ENCODE measurements around the gene AP4B1. TPM values are rescaled to one million over a fixed set of nuclear protein-coding genes. Genes with fewer than 3 reads are reported as not detected.
"Not testable (repeated sequence)": the region's sequence is repeated elsewhere in the genome, so short reads cannot be mapped to it uniquely, and the experiment has no call there.

The AP4B1 gene
- total RNA-seq, result 10 to 100 TPM in 1 of 4 donors, 1 to 10 TPM in 3; 6.5 to 11.2 (median 8.4) TPM

DNA sequence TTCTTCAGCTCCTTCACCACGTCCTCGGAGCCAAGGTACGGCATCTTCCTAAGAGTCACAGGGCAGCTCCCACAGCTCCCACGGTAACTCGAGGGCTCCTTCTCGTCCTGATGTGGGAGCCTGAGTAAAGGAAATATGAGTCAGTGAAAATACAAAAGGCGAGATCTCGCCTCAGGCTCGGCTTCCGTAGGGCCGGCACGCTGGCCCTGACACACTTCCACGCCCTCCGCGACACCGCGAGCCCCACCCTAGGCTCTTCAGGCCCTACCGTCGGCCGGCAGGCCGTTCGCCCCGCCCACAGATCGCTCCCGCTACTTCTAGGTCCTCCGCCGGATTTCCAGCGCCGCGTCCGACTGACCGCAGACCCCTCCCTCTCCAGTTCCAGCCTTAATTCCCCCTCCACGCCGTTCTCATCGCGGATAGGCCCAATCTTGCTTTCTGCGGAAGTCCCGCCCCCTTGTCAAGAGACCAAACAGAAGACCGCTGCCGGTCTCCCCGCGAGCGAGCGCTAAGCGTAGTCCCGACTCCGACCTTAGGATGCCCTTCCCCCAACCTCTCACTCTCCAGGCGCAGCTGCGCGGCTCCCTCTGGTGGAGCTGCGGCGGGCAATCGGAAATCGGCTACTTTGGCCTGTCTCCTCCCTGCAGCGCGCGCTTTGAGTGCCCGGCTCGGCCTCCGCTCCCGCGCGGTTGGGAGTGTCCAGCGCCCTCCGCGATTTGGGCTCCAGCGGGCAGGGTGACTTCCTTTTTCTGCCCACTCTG lies at the start of gene AP4B1, which contains the start of gene DCLRE1B:
Gene AP4B1 (minus strand): TSS at position 126 of the 761 bp plus-strand sequence. CDS start 82 bp downstream, at position 44.
Gene DCLRE1B (plus strand): TSS at position 653 of the 761 bp plus-strand sequence. CDS start 261 bp downstream, outside the sequence.
- Histone ChIP-seq H3K27ac (peak within 1 kb of the TSS; percentile 90 to 91 (median 90)), H3K4me1 (peaks cover 20 to 22% of the 10 kb centered on the region in 2 donors), H3K27me3 (no peaks in the 10 kb centered on the region), H3K4me3 (peak within 1 kb of the TSS; percentile 79 to 93 (median 84)), H3K9me3 (no peaks in the 10 kb centered on the region), H3K36me3 (peaks cover 0 to 38% of the 10 kb centered on the region in 2 donors)
- peak; percentile 99 for DNase-seq
- peak; percentile 95 to 97 for ATAC-seq
- TF ChIP-seq, protein P1, sequence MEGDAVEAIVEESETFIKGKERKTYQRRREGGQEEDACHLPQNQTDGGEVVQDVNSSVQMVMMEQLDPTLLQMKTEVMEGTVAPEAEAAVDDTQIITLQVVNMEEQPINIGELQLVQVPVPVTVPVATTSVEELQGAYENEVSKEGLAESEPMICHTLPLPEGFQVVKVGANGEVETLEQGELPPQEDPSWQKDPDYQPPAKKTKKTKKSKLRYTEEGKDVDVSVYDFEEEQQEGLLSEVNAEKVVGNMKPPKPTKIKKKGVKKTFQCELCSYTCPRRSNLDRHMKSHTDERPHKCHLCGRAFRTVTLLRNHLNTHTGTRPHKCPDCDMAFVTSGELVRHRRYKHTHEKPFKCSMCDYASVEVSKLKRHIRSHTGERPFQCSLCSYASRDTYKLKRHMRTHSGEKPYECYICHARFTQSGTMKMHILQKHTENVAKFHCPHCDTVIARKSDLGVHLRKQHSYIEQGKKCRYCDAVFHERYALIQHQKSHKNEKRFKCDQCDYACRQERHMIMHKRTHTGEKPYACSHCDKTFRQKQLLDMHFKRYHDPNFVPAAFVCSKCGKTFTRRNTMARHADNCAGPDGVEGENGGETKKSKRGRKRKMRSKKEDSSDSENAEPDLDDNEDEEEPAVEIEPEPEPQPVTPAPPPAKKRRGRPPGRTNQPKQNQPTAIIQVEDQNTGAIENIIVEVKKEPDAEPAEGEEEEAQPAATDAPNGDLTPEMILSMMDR (IDR thresholded peaks at IDR 0.05 in 4 of 5, conservative IDR thresholded peaks at IDR 0.05 in 1 of 5), result peak; percentile 50 to 83 (median 78)
- TF ChIP-seq POLR2A (IDR thresholded peaks at IDR 0.05), result peak; percentile 65 to 71
- in situ Hi-C loops (cut with MboI; ENCODE audit: low sequenced_read_pairs in 4 of 4), result loop anchor here (5.0 to 25.0 kb wide), 5 partner anchors 70 to 1293 kb away; partner anchors contain the start of genes CAPZA1 (in 1 of the 4), MAGI3 (in 1 of the 4), RSBN1 (in 1 of the 4) and ST7L (in 1 of the 4)
- intact Hi-C loops (cut with DNase I; ENCODE audit: low total_unique reads), result loop anchor here (1.0 to 5.0 kb wide), 6 partner anchors 24 to 767 kb away; partner anchors contain the start of genes DENND2C, HIPK1, PHTF1 and RSBN1

DNA sequence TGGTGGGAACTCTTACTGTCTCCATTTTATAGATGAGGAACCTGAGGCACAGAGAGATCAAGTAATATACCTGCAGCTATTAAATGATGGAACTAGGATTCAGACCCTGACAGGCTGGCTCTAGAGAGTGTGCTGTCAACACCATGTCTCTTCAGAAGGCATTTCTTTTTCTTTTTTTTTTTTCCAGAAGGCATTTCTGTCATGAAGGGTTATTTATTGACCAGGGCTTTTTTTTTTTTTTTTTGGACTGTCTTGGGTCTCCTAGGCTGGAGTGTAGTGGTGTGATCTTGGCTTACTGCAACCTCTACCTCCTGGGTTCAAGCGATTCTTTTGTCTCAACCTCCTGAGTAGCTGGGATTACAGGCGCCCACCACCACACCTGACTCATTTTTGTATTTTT lies 47.1 kb upstream of the AP4B1 start:
- no peak overlapping the region for H3K27ac ChIP-seq
- DNase-seq (no peak), ATAC-seq (no peak)
- intact Hi-C loops (cut with DNase I; ENCODE audit: low total_unique reads), result no loop called here
- H3K4me1 ChIP-seq, result peaks cover 14 to 24% of the 10 kb centered on the region in 2 donors
- no peak overlapping the region for H3K4me3 ChIP-seq
- H3K36me3 ChIP-seq, result peaks cover 0 to 21% of the 10 kb centered on the region in 2 donors
- TF ChIP-seq, protein P1 (IDR thresholded peaks at IDR 0.05 in 4 of 5, conservative IDR thresholded peaks at IDR 0.05 in 1 of 5), result no peak
- no peak for TF ChIP-seq POLR2A (IDR thresholded peaks at IDR 0.05)
- in situ Hi-C loops (cut with MboI; ENCODE audit: low sequenced_read_pairs in 4 of 4), result no loop called here
- no peaks in the 10 kb centered on the region for H3K27me3 ChIP-seq
- H3K9me3 ChIP-seq, result no peaks in the 10 kb centered on the region

DNA sequence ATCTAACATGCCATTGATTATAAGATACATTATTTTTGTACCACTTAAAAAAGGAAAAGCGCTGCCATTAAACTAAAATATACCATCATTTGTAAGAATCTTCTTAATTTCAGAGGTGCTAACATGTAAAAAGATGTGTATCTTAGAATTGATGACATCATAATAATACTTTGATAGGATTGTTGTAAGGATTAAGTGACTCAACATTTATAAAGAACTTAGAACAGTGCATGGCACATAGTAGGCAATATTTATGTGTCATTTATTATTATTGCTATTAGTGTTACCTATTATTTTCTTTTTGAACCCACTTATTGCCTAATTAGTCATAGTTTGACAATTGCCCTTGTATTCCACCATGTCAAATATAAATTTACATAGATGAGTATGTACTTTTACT lies 46.3 kb upstream of the AP4B1 start:
- H3K27me3 ChIP-seq, result no peaks in the 10 kb centered on the region
- TF ChIP-seq, protein P1 (IDR thresholded peaks at IDR 0.05 in 4 of 5, conservative IDR thresholded peaks at IDR 0.05 in 1 of 5), result no peak
- no peak for TF ChIP-seq POLR2A (IDR thresholded peaks at IDR 0.05)
- H3K4me1 ChIP-seq, result peaks cover 18 to 29% of the 10 kb centered on the region in 2 donors
- no peak overlapping the region for H3K27ac ChIP-seq
- in situ Hi-C loops (cut with MboI; ENCODE audit: low sequenced_read_pairs in 4 of 4), result no loop called here
- peaks cover 0 to 14% of the 10 kb centered on the region in 2 donors for H3K36me3 ChIP-seq
- no peak overlapping the region for H3K4me3 ChIP-seq
- H3K9me3 ChIP-seq, result no peaks in the 10 kb centered on the region
- no peak for ATAC-seq
- intact Hi-C loops (cut with DNase I; ENCODE audit: low total_unique reads), result no loop called here
- DNase-seq, result no peak

DNA sequence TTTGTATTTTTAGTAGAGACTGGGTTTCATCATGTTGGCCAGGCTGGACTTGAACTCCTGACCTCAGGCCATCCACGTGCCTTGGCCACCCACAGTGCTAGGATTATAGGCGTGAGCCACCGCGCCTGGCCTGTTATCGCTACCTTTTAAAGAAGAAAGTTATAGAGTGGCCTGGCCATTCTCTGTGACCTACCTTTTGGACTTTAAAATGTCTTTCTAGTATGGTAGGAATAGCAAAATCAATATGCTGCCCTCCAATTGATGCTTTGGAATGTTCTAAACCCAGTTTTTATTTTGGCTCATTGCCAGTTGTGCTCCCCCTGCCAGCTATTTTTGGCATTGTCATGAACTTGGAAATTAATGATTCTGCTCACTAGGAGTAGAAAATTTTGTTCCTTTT lies 44.4 kb upstream of the AP4B1 start:
- no peak for ATAC-seq
- in situ Hi-C loops (cut with MboI; ENCODE audit: low sequenced_read_pairs in 4 of 4), result no loop called here

DNA sequence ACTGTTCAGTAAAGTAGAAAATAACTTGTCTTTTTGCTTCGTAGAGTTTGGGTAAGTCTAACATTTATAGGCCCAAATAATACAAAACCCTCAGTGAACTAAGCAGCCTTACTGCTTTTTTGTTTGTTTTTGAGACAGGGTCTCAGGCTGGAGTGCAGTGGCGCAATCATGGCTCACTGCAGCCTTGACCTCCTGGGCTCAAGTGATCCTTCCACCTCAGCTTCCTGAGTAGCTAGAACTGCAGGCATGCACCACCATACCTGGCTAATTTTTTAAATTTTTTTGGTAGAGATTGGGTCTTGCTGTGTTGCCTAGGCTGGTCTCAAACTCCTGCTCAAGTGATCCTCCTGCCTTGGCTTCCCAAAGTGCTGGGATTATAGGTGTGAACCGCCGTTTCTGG lies 43.6 kb upstream of the AP4B1 start:
- H3K27me3 ChIP-seq; H3K36me3 ChIP-seq; in situ Hi-C loops (cut with MboI; ENCODE audit: low sequenced_read_pairs in 4 of 4); H3K9me3 ChIP-seq; DNase-seq; H3K4me3 ChIP-seq; ATAC-seq; intact Hi-C loops (cut with DNase I; ENCODE audit: low total_unique reads): not testable (repeated sequence)
- Histone ChIP-seq H3K4me1 (peaks cover 18 to 29% of the 10 kb centered on the region in 2 donors), H3K27ac (peak overlapping the region in 3 of 4 donors; percentile 46 to 56 (median 51))

More for the DNA sequence above, 44.4 kb upstream of the AP4B1 start:
- no peak for DNase-seq
- Histone ChIP-seq H3K27ac (no peak overlapping the region), H3K27me3 (no peaks in the 10 kb centered on the region), H3K4me1 (peaks cover 18 to 29% of the 10 kb centered on the region in 2 donors), H3K9me3 (no peaks in the 10 kb centered on the region), H3K4me3 (no peak overlapping the region), H3K36me3 (peaks cover 0 to 6% of the 10 kb centered on the region in 2 donors)
- TF ChIP-seq, protein P1 (IDR thresholded peaks at IDR 0.05 in 4 of 5, conservative IDR thresholded peaks at IDR 0.05 in 1 of 5), result peak in 2 of 5 experiments; percentile 12 to 42
- no peak for TF ChIP-seq POLR2A (IDR thresholded peaks at IDR 0.05)
- intact Hi-C loops (cut with DNase I; ENCODE audit: low total_unique reads), result no loop called here
